ENCODE results near the gene EI24.
A peak's percentile ranks its signal among the peaks of the same experiment; 100 is the strongest.
"Not testable (repeated sequence)": the region's sequence is repeated elsewhere in the genome, so short reads cannot be mapped to it uniquely, and the experiment has no call there.

The EI24 gene

DNA sequence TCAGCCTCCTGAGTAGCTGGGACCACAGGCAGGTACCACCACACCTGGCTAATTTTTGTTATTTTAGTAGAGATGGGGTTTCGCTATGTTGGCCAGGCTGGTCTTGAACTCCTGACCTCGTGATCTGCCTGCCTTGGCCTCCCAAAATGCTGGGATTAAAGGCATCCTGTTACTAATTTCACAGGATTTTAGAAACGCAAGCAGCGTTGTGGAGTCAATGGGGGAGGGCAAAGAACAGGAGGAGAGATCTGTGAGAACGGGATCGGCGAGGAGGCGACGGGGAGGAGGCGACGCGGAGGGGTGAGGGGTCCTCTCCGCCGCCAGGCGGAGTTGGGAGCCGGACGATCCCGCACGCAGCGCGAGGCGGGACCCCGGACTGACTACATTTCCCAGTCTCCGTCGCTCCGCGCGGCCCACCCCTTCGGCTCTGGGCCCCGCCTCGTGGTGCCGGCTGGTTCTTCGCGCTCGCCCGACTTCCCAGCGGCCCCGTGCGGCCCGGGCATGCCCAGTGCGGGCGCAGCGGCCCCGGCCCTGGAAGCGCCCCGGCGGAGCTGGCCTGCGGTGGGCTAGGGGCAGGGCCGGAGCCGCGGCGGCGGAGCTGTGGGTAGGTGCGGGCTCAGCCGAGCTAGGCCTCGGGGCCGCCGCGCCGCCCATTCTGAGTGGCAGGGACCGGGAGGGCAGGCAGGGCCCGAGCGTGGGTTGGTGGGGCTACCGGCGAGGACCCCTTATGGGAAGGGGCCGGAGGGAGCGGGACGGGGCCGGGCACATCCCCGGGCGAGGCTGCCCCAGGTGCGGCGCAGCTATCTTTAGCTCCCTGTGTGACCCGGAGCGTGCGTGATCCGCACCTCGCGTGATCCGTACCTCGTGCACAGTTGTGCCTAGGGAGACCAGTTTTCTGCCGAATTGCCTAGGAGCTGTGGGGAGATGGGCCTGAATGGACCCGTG, at the start of gene EI24:
EI24 (plus strand) TSS at position 508 of the 945 bp plus-strand sequence. CDS start 3,051 bp downstream, outside the sequence.
- H3K4me3 ChIP-seq (ENCODE audit: low read depth, low read length) = peak within 1 kb of the TSS; percentile 95
- peak; percentile 79 for TF ChIP-seq CTCF (IDR thresholded peaks at IDR 0.05; ENCODE audit: low read depth, low read length, missing control alignments)
- H3K27me3 ChIP-seq (replicated peaks) = no peaks in the 10 kb centered on the region
- DNase-seq = peak; percentile 86
- peak within 1 kb of the TSS; percentile 79 for H3K27ac ChIP-seq
- H3K36me3 ChIP-seq (replicated peaks) = peaks cover 10% of the 10 kb centered on the region
- in situ Hi-C loops (cut with HindIII; ENCODE audit: low pct_ligation_motif_present, low sequenced_read_pairs) = no loop called here

DNA sequence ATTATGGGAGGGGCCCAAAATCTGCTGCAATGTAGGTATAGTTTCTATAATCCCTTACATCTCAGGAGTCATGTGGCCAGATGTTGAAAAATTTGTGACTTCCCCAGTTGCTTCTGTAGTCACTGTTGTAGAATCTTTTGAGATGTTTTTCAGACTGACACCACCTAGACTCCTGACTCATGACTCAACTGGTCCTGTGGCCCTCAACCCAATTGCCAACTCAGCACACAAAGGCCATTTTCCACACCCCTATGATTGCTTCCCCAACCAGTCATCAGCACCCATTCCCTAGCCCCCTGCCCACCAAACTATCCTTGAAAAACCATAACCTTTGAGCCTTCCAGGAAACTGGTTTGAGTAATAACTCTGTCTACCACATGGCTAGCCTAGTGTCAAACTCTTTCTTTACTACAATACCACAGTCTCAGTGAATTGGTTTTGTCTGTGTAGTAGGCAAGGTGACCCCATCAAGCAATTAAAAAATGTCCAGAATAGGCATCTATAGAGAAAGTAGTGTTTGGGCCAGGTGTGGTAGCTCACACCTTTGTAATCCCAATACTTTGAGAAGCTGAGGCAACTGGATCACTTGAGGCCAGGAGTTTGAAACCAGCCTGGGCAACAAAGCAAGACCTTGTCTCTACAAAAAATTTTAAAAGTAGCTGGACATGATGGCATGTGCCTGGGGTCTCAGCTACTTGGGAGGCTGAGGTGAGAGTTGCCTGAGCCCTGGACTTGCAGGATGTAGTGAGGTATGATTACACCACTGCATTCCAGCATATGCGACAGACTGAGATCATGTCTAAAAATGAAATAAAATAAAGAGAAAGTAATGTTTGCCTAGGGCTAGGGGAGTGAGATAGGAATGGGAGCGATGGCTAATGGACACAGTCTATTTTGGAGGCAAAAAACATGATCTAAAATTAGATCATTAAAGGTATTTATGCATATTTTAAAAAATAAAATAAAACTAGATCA, 49.1 kb upstream of the EI24 start:
- in situ Hi-C loops (cut with HindIII; ENCODE audit: low pct_ligation_motif_present, low sequenced_read_pairs) = no loop called here
- no peak for TF ChIP-seq CTCF (IDR thresholded peaks at IDR 0.05; ENCODE audit: low read depth, low read length, missing control alignments)
- H3K27ac ChIP-seq = no peak overlapping the region
- DNase-seq = no peak
- H3K36me3 ChIP-seq (replicated peaks) = no peaks in the 10 kb centered on the region
- no peak overlapping the region for H3K4me3 ChIP-seq (ENCODE audit: low read depth, low read length)
- H3K27me3 ChIP-seq (replicated peaks) = no peaks in the 10 kb centered on the region

DNA sequence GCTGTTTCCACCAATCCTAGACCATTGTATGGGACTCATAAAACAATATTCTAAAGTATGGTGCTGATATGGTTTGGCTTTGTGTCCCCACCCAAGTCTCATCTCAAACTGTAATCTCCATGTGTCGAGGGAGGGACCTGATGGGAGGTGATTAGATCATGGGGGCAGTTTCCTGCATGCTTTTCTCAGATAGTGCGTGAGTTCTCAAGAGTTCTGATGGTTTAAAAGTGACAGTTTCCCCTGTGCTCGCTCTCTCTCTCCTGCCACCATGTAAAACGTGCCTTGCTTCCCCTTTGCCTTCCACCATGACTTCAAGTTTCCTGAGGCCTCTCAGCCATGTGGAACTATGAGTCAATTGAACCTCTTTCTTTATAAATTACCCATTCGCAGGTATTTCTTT, 44.0 kb upstream of the EI24 start:
- no peak overlapping the region for H3K27ac ChIP-seq
- no peaks in the 10 kb centered on the region for H3K36me3 ChIP-seq (replicated peaks)
- in situ Hi-C loops (cut with HindIII; ENCODE audit: low pct_ligation_motif_present, low sequenced_read_pairs) = no loop called here
- no peak for DNase-seq
- no peak for TF ChIP-seq CTCF (IDR thresholded peaks at IDR 0.05; ENCODE audit: low read depth, low read length, missing control alignments)
- H3K27me3 ChIP-seq (replicated peaks) = no peaks in the 10 kb centered on the region
- H3K4me3 ChIP-seq (ENCODE audit: low read depth, low read length) = no peak overlapping the region

- no peak for DNase-seq
- no peak for TF ChIP-seq CTCF (IDR thresholded peaks at IDR 0.05; ENCODE audit: low read depth, low read length, missing control alignments)
- in situ Hi-C loops (cut with HindIII; ENCODE audit: low pct_ligation_motif_present, low sequenced_read_pairs) = no loop called here
- H3K36me3 ChIP-seq (replicated peaks) = no peaks in the 10 kb centered on the region
- H3K27me3 ChIP-seq (replicated peaks) = no peaks in the 10 kb centered on the region
- no peak overlapping the region for H3K4me3 ChIP-seq (ENCODE audit: low read depth, low read length)
- H3K27ac ChIP-seq = no peak overlapping the region
Observed at GRCh38 chr11:125532668-125533067, 36.6 kb upstream of the EI24 start.

- no peak overlapping the region for H3K27ac ChIP-seq
- in situ Hi-C loops (cut with HindIII; ENCODE audit: low pct_ligation_motif_present, low sequenced_read_pairs) = no loop called here
- no peak for DNase-seq
- no peak for TF ChIP-seq CTCF (IDR thresholded peaks at IDR 0.05; ENCODE audit: low read depth, low read length, missing control alignments)
- no peaks in the 10 kb centered on the region for H3K36me3 ChIP-seq (replicated peaks)
- no peaks in the 10 kb centered on the region for H3K27me3 ChIP-seq (replicated peaks)
- no peak overlapping the region for H3K4me3 ChIP-seq (ENCODE audit: low read depth, low read length)
Observed at GRCh38 chr11:125535585-125535984, 33.7 kb upstream of the EI24 start.

- H3K27me3 ChIP-seq (replicated peaks); in situ Hi-C loops (cut with HindIII; ENCODE audit: low pct_ligation_motif_present, low sequenced_read_pairs); H3K4me3 ChIP-seq (ENCODE audit: low read depth, low read length); H3K36me3 ChIP-seq (replicated peaks); H3K27ac ChIP-seq; DNase-seq: not testable (repeated sequence)
Observed at GRCh38 chr11:125536834-125537233, 32.4 kb upstream of the EI24 start.
